Vagina (tissue), 2 donors: ENCODE results near the gene RPUSD1. TPM values are rescaled to one million over a fixed set of nuclear protein-coding genes. Genes with fewer than 3 reads are reported as not detected.

Source experiments
- DNase-seq, 2 donors: peaks; one replicate each; pipeline ENCODE4 v3.0.0-alpha.2; 2017; ENCODE audit errors: extremely low spot score in 2 of 2
- H3K27ac ChIP-seq: fragments of 200-600 bp; sonication (generic); one replicate; pipeline ENCODE4 v1.5.1; 2019
- H3K27me3 ChIP-seq: fragments of 200-600 bp; sonication (generic); one replicate; pipeline ENCODE4 v1.5.1; 2019
- H3K36me3 ChIP-seq, 2 donors: fragments of 200-600 bp; sonication (generic); one replicate each; pipeline ENCODE4 v1.5.1; 2017 to 2019
- H3K4me1 ChIP-seq: fragments of 200-600 bp; sonication (generic); one replicate; pipeline ENCODE4 v1.5.1; 2019
- H3K4me3 ChIP-seq, 2 donors: fragments of 200-600 bp; sonication (generic); 1 replicate in 1 of 2; 2 replicates in 1 of 2; pipeline ENCODE4 v1.5.1; 2016 to 2019
- H3K9me3 ChIP-seq: fragments of 200-600 bp; sonication (generic); one replicate; pipeline ENCODE4 v1.5.1; 2019
- CTCF ChIP-seq, 3 experiments: fragments of 450-650 bp in 2 of 3; fragments of 200-600 bp in 1 of 3; sonication (generic) in 1 of 3; IDR thresholded peaks; one replicate each; pipeline ENCODE4 v1.5.1; 2017 to 2019; ENCODE audit warnings: antibody characterized with exemption in 3 of 3, mild to moderate bottlenecking in 2 of 3, moderate library complexity in 2 of 3
- POLR2A ChIP-seq, 2 donors: fragments of 450-650 bp; IDR thresholded peaks; one replicate each; pipeline ENCODE4 v1.6.1; 2017; ENCODE audit warnings: antibody characterized with exemption in 2 of 2, mild to moderate bottlenecking in 2 of 2, moderate library complexity in 2 of 2
- POLR2AphosphoS5 ChIP-seq, 2 donors: sonication (generic); formaldehyde crosslinking; IDR thresholded peaks; one replicate each; pipeline ENCODE4 v1.9.0; 2017; ENCODE audit warnings: antibody characterized with exemption in 2 of 2, mild to moderate bottlenecking in 2 of 2, low read depth in 1 of 2; ENCODE audit not compliant: insufficient read depth in 1 of 2
- intact Hi-C: fragments of 100-400 bp; cut with DNase I; formaldehyde crosslinking; loops from one replicate; pipeline ENCODE4 v1.15.1; 2023
- microRNA counts, 2 donors: library from miRNA; unstranded; fragments of <30 nt; microRNA quantifications; one replicate each; lab custom pipeline; 2016 to 2017
- microRNA-seq: library from miRNA; unstranded; fragments of <30 nt; microRNA quantifications from one replicate; pipeline ENCODE4, GENCODE V29; 2017; ENCODE audit warnings: borderline number of aligned reads, borderline replicate concordance
- small RNA-seq: library from RNA; depleted of rRNA; stranded (forward); fragments of <200 nt; gene quantifications from one replicate; pipeline ENCODE3, GENCODE V24; 2016
- total RNA-seq: library from RNA; depleted of rRNA; stranded (reverse); fragments of >200 nt; gene quantifications from one replicate; pipeline ENCODE4 v1.2.3, GENCODE V29; 2016

The RPUSD1 gene
- total RNA-seq, 1 donor from 2014 or later, result 17.2 TPM

- Histone ChIP-seq H3K4me1 (peaks cover 23% of the 10 kb centered on the region), H3K27ac (no peak overlapping the region), H3K9me3 (no peaks in the 10 kb centered on the region), H3K4me3 (no peak overlapping the region), H3K36me3 (peaks cover 0 to 44% of the 10 kb centered on the region in 2 donors), H3K27me3 (no peaks in the 10 kb centered on the region)
- no peak for DNase-seq
- TF ChIP-seq CTCF (IDR thresholded peaks at IDR 0.05) (no peak), POLR2AphosphoS5 (IDR thresholded peaks at IDR 0.05; ENCODE audit: insufficient read depth in 1 of 2, low read depth in 1 of 2) (no peak), POLR2A (IDR thresholded peaks at IDR 0.05) (no peak)
- intact Hi-C loops, result no loop called here
These were observed 52.2 kb downstream of the RPUSD1 start for GRCh38 chr16:735982-736453.

- Histone ChIP-seq H3K36me3 (peaks cover 0 to 44% of the 10 kb centered on the region in 2 donors), H3K4me1 (peaks cover 19% of the 10 kb centered on the region), H3K4me3 (no peak overlapping the region), H3K27me3 (no peaks in the 10 kb centered on the region), H3K27ac (no peak overlapping the region), H3K9me3 (no peaks in the 10 kb centered on the region)
- no peak for DNase-seq
- intact Hi-C loops, result no loop called here
- no peak for TF ChIP-seq POLR2AphosphoS5 (IDR thresholded peaks at IDR 0.05; ENCODE audit: insufficient read depth in 1 of 2, low read depth in 1 of 2)
- TF ChIP-seq POLR2A (IDR thresholded peaks at IDR 0.05), result no peak
- no peak for TF ChIP-seq CTCF (IDR thresholded peaks at IDR 0.05)
These were observed 53.0 kb downstream of the RPUSD1 start for GRCh38 chr16:734981-735881.

MicroRNAs within 50 kb of the gene (microRNA counts, 767-probe panel; counts per million panel counts)
- 238 to 261 counts per million in 2 donors for microRNA hsa-miR-662 (lab: Ali Mortazavi, UCI)

Small RNAs within 50 kb of the gene (microRNA-seq; reads per million reads assigned to microRNA genes)
- gene MIR662, result not detected

Small RNAs within 50 kb of the gene (small RNA-seq; reads per million reads assigned to genes)
- not detected for gene MIR662

Other genes with a start within 250 kb of the RPUSD1 start
- not detected for gene PRR35, start 228.0 kb downstream of the RPUSD1 start, total RNA-seq
- 0.74 TPM for gene NHLRC4, start 221.4 kb downstream of the RPUSD1 start, total RNA-seq
- gene PIGQ, start 218.4 kb downstream of the RPUSD1 start, total RNA-seq, result 26.0 TPM
- gene RAB40C, start 198.3 kb downstream of the RPUSD1 start, total RNA-seq, result 41.3 TPM
- 3.2 TPM for gene WFIKKN1, start 157.4 kb downstream of the RPUSD1 start, total RNA-seq
- 187 TPM for gene METTL26, start 152.1 kb downstream of the RPUSD1 start, total RNA-seq
- gene MCRIP2, start 146.6 kb downstream of the RPUSD1 start, total RNA-seq, result 27.0 TPM
- 34.9 TPM for gene WDR90, start 139.0 kb downstream of the RPUSD1 start, total RNA-seq
- gene RHOT2, start 120.2 kb downstream of the RPUSD1 start, total RNA-seq, result 91.1 TPM
- gene RHBDL1, start 112.7 kb downstream of the RPUSD1 start, total RNA-seq, result 1.7 TPM
- 124 TPM for gene STUB1, start 108.0 kb downstream of the RPUSD1 start, total RNA-seq
- 62.9 TPM for gene JMJD8, start 104.0 kb downstream of the RPUSD1 start, total RNA-seq
- gene WDR24, start 98.0 kb downstream of the RPUSD1 start, total RNA-seq, result 12.3 TPM
- gene FBXL16, start 82.6 kb downstream of the RPUSD1 start, total RNA-seq, result 4.4 TPM
- 32.2 TPM for gene METRN, start 73.3 kb downstream of the RPUSD1 start, total RNA-seq
- 26.0 TPM for gene ANTKMT, start 67.2 kb downstream of the RPUSD1 start, total RNA-seq
- gene CCDC78, start 61.9 kb downstream of the RPUSD1 start, total RNA-seq, result 7.6 TPM
- gene HAGHL, start 61.3 kb downstream of the RPUSD1 start, total RNA-seq, result 5.2 TPM
- 32.7 TPM for gene CIAO3, start 47.4 kb downstream of the RPUSD1 start, total RNA-seq
- not detected for gene MSLN, start 27.6 kb downstream of the RPUSD1 start, total RNA-seq
- gene CHTF18, start 239 bp upstream of the RPUSD1 start, total RNA-seq, result 4.9 TPM
- gene GNG13, start 12.4 kb upstream of the RPUSD1 start, total RNA-seq, result not detected
- gene LMF1, start 182.6 kb upstream of the RPUSD1 start, total RNA-seq, result 26.0 TPM
- 0.74 TPM for gene SOX8, start 193.4 kb upstream of the RPUSD1 start, total RNA-seq